ENCODE results near the gene ID4. TPM values are rescaled to one million over a fixed set of nuclear protein-coding genes. Genes with fewer than 3 reads are reported as not detected.

Gene ID4
- total and polyA plus RNA-seq, 2 donors (not counting 1 experiment from before 2014, with no cell fraction given) = not detected

DNA sequence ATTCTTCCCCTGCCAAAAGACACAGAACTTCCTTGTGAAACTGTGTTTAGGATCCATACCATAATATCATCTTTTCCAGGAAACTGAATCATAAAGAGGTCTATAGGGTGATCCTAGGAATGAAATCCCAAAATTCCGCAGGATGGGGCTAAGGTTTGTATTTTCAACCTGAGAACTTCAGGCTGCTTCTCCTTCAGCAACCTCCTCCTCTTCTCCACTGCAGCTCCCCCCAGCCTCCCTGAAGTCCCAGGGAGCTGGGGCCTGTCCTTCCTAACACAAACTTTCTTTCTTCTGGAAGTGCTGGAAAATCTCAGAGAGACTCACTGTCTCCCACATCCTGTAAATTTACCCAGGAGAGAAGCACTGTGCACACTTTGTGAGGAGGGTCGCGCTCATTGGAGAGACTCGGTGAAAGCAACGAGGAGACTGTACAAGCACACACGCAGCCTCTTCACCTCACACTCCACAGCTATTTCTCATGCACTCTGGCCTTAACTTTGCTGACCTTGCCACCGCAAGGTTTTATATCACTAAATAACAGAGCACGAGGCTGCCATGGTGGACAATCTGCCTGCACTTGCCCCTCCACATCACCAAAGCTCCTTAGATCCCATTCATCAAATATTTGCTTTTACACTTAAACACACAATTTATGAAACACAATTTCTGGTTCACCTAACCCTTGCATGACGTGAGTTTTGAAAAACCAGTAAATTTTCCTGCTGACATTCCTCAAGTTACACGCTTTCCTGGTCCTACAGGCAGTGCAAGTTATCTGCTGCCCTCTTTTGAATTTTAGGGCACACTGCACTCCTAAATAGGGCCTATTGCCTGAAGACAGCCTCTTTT lies 14.3 kb downstream of the ID4 start:
- no peak overlapping the region for H3K4me2 ChIP-seq (replicated peaks; ENCODE audit: low read depth, low read length, poor library complexity, severe bottlenecking)
- H3K27me3 ChIP-seq (replicated peaks in 1 of 4; ENCODE audit: control extremely low read depth in 1 of 4, control insufficient read depth in 3 of 4, insufficient read depth in 4 of 4, low read length in 3 of 4) = no peaks in the 10 kb centered on the region
- POLR2A ChIA-PET = no interaction called here
- TF ChIP-seq EZH2 (IDR thresholded peaks at IDR 0.05; ENCODE audit: borderline replicate concordance, insufficient read depth, low read depth, low read length, poor library complexity, severe bottlenecking) = no peak
- TF ChIP-seq, protein P1, sequence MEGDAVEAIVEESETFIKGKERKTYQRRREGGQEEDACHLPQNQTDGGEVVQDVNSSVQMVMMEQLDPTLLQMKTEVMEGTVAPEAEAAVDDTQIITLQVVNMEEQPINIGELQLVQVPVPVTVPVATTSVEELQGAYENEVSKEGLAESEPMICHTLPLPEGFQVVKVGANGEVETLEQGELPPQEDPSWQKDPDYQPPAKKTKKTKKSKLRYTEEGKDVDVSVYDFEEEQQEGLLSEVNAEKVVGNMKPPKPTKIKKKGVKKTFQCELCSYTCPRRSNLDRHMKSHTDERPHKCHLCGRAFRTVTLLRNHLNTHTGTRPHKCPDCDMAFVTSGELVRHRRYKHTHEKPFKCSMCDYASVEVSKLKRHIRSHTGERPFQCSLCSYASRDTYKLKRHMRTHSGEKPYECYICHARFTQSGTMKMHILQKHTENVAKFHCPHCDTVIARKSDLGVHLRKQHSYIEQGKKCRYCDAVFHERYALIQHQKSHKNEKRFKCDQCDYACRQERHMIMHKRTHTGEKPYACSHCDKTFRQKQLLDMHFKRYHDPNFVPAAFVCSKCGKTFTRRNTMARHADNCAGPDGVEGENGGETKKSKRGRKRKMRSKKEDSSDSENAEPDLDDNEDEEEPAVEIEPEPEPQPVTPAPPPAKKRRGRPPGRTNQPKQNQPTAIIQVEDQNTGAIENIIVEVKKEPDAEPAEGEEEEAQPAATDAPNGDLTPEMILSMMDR (IDR thresholded peaks at IDR 0.05) = no peak
- H3K9me3 ChIP-seq (ENCODE audit: control extremely low read depth in 1 of 3, control insufficient read depth in 2 of 3, insufficient read depth in 1 of 3, low read length in 2 of 3) = peaks cover 0 to 3% (median 0%) of the 10 kb centered on the region in 3 donors
- no peaks in the 10 kb centered on the region for H3K36me3 ChIP-seq (replicated peaks in 1 of 2; ENCODE audit: control extremely low read depth in 1 of 2, control insufficient read depth in 1 of 2, extremely low read depth in 1 of 2, insufficient read depth in 2 of 2, low read length in 1 of 2)
- intact Hi-C loops (cut with micrococcal nuclease) = no loop called here
- WGBS (ENCODE audit: insufficient coverage) = 63% methylated on average over 10 of the region's 10 CpGs
- no peak for DNase-seq
- no peaks in the 10 kb centered on the region for H3K9me3 Mint-ChIP-seq (ENCODE audit: insufficient read depth)
- H3K27me3 Mint-ChIP-seq = peaks cover 2% of the 10 kb centered on the region
- H3K27ac Mint-ChIP-seq = no peak overlapping the region
- H4K20me1 ChIP-seq (ENCODE audit: control insufficient read depth, insufficient read depth, low read length, poor library complexity, severe bottlenecking) = no peaks in the 10 kb centered on the region
- H3K4me3 Mint-ChIP-seq = no peak overlapping the region
- no peak overlapping the region for H2AFZ ChIP-seq (ENCODE audit: insufficient read depth, low read depth, low read length, poor library complexity, severe bottlenecking)
- CTCF ChIA-PET = interaction anchor here (1.3 kb wide), 1 partner anchor 12 kb away, joined by 4 read pairs; no protein-coding TSS in a partner anchor
- no peak overlapping the region for H3K27ac ChIP-seq (ENCODE audit: low read length in 2 of 2)
- no peak for ATAC-seq (ENCODE audit: low read depth)
- H3K4me1 ChIP-seq (ENCODE audit: control insufficient read depth in 2 of 2, insufficient read depth in 2 of 2, low read length in 2 of 2) = no peaks in the 10 kb centered on the region
- H3K79me2 ChIP-seq (ENCODE audit: control insufficient read depth, insufficient read depth, low read length) = no peaks in the 10 kb centered on the region
- H3K4me1 Mint-ChIP-seq = no peaks in the 10 kb centered on the region
- H3K9ac ChIP-seq (ENCODE audit: low read length) = no peak overlapping the region
- H3K4me3 ChIP-seq (ENCODE audit: control extremely low read depth in 1 of 5, extremely low read depth in 1 of 5, insufficient read depth in 1 of 5, low read depth in 2 of 5, low read length in 4 of 5) = no peak overlapping the region

DNA sequence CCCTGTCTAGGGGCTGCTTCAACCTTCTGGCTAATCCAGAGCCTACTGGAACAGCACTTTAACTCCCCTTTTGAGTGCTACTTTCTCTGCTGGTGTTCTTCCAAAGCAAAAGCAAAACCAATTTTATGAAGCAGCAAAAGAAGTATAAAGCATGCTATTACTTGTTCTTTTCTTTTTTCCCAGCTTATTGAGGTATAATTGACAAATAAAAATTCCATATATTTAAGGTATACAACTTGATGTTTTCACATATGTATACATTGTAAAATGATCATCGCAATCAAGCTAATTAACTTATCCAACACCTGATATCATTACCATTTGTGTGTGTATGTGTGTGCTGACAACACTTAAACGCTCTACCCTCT lies 14.9 kb downstream of the ID4 start:
- H3K27ac Mint-ChIP-seq = no peak overlapping the region
- no peaks in the 10 kb centered on the region for H3K4me1 Mint-ChIP-seq
- H3K27me3 Mint-ChIP-seq = no peaks in the 10 kb centered on the region
- peaks cover 0 to 3% (median 0%) of the 10 kb centered on the region in 3 donors for H3K9me3 ChIP-seq (ENCODE audit: control extremely low read depth in 1 of 3, control insufficient read depth in 2 of 3, insufficient read depth in 1 of 3, low read length in 2 of 3)
- no peak overlapping the region for H3K4me3 Mint-ChIP-seq
- H3K27me3 ChIP-seq (replicated peaks in 1 of 4; ENCODE audit: control extremely low read depth in 1 of 4, control insufficient read depth in 3 of 4, insufficient read depth in 4 of 4, low read length in 3 of 4) = no peaks in the 10 kb centered on the region
- H3K36me3 ChIP-seq (replicated peaks in 1 of 2; ENCODE audit: control extremely low read depth in 1 of 2, control insufficient read depth in 1 of 2, extremely low read depth in 1 of 2, insufficient read depth in 2 of 2, low read length in 1 of 2) = no peaks in the 10 kb centered on the region
- no peak overlapping the region for H3K4me2 ChIP-seq (replicated peaks; ENCODE audit: low read depth, low read length, poor library complexity, severe bottlenecking)
- DNase-seq (no peak), ATAC-seq (ENCODE audit: low read depth) (no peak)
- H2AFZ ChIP-seq (ENCODE audit: insufficient read depth, low read depth, low read length, poor library complexity, severe bottlenecking) = no peak overlapping the region
- H3K27ac ChIP-seq (ENCODE audit: low read length in 2 of 2) = no peak overlapping the region
- WGBS (ENCODE audit: insufficient coverage) = no CpG with 5 or more reads among the region's 2 CpGs
- intact Hi-C loops (cut with micrococcal nuclease) = no loop called here
- ChIA-PET POLR2A (no interaction called here), CTCF (interaction anchor here (1.3 kb wide), 1 partner anchor 12 kb away, joined by 4 read pairs; no protein-coding TSS in a partner anchor)
- no peaks in the 10 kb centered on the region for H3K9me3 Mint-ChIP-seq (ENCODE audit: insufficient read depth)
- H3K9ac ChIP-seq (ENCODE audit: low read length) = no peak overlapping the region
- no peak overlapping the region for H3K4me3 ChIP-seq (ENCODE audit: control extremely low read depth in 1 of 5, extremely low read depth in 1 of 5, insufficient read depth in 1 of 5, low read depth in 2 of 5, low read length in 4 of 5)
- no peaks in the 10 kb centered on the region for H4K20me1 ChIP-seq (ENCODE audit: control insufficient read depth, insufficient read depth, low read length, poor library complexity, severe bottlenecking)
- TF ChIP-seq EZH2 (IDR thresholded peaks at IDR 0.05; ENCODE audit: borderline replicate concordance, insufficient read depth, low read depth, low read length, poor library complexity, severe bottlenecking) = no peak
- TF ChIP-seq, protein P1 (IDR thresholded peaks at IDR 0.05) = no peak
- no peaks in the 10 kb centered on the region for H3K4me1 ChIP-seq (ENCODE audit: control insufficient read depth in 2 of 2, insufficient read depth in 2 of 2, low read length in 2 of 2)
- no peaks in the 10 kb centered on the region for H3K79me2 ChIP-seq (ENCODE audit: control insufficient read depth, insufficient read depth, low read length)

All from B cell (primary cell).